ENCODE measurements around the gene DXO.

DXO gene

GRCh38 chr6:31930962-31931361, 41.0 kb downstream of the DXO start:
- DNase-seq (ENCODE audit: low read depth in 2 of 2) = no peak

DNA sequence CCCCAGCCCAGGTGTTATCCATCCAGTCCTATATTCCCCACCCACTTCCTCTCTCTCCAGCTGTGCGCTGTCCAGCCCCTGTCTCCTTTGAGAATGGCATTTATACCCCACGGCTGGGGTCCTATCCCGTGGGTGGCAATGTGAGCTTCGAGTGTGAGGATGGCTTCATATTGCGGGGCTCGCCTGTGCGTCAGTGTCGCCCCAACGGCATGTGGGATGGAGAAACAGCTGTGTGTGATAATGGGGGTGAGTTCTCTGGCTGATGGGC, 43.3 kb downstream of the DXO start:
- no peak for DNase-seq (ENCODE audit: low read depth in 2 of 2)

DNA sequence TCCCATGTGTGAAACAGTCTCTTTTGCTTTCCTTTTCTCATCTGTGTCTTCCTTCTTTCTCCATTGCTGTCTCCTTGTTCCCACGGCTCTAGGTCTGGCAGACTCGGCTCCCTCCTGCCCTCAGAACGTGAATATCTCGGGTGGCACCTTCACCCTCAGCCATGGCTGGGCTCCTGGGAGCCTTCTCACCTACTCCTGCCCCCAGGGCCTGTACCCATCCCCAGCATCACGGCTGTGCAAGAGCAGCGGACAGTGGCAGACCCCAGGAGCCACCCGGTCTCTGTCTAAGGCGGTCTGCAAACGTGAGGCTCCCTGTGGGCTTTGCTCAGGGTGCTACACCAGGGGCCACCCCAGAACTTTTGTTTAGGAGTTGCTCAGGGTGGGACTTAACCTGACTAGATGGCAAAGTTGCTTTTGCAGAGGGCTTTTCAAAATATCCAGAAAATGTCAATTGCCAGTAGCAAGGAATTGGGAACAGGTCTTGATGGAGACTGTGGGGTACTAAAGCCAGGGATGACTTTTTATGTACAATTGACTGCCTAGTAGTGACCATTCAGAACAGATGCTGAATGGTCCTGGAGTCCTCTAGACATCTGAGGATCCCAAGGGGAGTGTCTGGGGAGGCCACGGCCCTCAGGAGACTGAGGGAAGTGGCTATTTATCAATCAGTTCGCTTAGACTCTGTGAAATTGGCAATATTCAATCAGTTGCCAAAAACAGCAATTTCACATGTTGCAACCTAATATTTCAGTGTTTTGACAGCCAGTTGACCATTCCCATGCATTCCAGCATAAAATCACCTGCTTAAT, 43.9 kb downstream of the DXO start:
- no peak for DNase-seq (ENCODE audit: low read depth in 2 of 2)

- DNase-seq (ENCODE audit: low read depth in 2 of 2) = no peak
Observed at GRCh38 chr6:31927242-31927862, 44.6 kb downstream of the DXO start, which contains the start of gene C2. Gene C2, plus strand, starts transcription at chr6:31927717. Its CDS starts 36 bp downstream, at chr6:31927753.

DNA sequence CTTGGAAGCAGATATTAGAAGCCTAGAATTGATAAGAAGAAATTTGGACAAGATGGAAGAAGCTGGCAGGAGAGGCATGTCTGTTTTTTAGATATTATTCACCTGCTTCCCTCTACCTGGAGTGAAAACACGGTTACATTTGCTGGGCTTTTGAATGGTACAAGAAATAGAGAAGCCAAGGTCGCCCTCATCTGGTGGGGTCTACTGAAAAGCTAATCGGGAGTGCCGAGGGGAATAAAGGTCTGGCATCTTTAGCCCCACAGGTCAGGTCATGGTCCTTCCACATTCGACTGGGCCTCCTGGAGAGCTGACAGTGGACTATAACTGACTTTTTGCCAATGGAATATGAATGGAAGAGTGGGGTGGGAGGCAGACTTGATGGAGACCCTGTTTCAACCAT, 49.0 kb downstream of the DXO start:
- no peak for DNase-seq (ENCODE audit: low read depth in 2 of 2)

- no peak for DNase-seq (ENCODE audit: low read depth in 2 of 2)
Observed at GRCh38 chr6:31920811-31921210, 51.1 kb downstream of the DXO start.
